DMS114 treated with DMSO at 0.1 percent for 48 hours (cell line): ENCODE results near the gene CUEDC1.
"Not testable (repeated sequence)": the region's sequence is repeated elsewhere in the genome, so short reads cannot be mapped to it uniquely, and the experiment has no call there.

Experiments
- DNase-seq: peaks from one replicate; lab custom pipeline; 2025; ENCODE audit not compliant: unreplicated experiment; lab: John Stamatoyannopoulos, UW

CUEDC1 gene

GRCh38 chr17:57940653-57941329 lies 14.4 kb downstream of the CUEDC1 start:
- DNase-seq, result no peak

DNA sequence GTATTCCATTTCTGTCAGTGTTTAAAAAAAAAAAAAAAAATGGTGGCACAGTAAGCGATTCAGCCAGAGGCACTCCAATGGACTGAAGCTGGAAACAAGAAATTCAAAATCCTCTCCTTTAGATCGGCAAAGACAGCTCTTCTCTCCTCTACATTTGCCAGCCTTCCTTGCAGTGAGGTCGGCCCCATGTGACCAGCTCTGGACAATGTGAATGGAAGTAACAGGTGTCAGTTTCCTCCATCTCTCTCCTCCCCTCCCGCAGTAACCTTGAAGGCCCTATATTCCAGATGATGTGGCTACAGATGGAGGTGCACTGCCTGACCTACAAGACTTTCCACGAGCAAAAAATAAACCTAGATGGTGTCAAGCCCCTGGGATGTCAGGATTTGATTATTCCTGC lies 15.0 kb downstream of the CUEDC1 start:
- DNase-seq, result no peak

DNA sequence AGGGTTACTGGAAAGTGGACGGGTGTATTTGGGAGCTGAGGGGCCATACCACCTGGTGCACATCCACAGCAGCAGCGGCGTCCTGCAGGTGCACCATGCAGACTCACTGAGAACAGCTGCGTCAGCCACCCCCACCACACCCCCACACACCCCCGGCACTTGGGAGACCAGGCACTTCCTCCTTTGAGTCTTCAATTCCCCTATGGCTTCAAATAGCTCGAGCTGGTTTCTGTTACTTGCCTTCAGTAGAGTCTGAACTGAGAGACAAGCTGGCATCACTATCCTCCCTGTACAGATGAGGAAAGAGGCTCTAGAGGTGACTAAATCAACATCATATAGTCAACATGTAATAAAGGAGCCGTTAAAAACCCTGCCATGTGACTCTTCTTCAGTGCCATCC lies 15.4 kb downstream of the CUEDC1 start:
- no peak for DNase-seq

- no peak for DNase-seq
Observed at GRCh38 chr17:57938061-57938502, 17.1 kb downstream of the CUEDC1 start.

DNA sequence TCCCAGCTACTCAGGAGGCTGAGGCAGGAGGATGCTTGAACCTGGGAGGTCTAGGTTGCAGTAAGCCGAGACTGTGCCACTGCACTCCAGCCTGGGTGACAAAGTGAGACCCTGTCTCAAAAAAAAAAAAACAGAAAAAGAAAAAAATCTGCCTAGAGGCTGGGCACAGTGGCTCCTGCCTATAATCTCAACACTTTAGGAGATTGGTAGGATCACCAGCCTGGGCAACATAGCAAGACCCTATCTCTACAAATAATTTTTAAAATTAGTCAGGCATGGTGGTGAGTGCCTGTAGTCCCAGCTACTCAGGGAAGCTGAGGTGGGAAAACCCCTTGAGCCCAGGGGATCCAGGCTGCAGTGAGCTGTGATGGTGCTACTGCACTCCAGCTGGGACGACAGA lies 17.7 kb downstream of the CUEDC1 start:
- no peak for DNase-seq

- DNase-seq, result no peak
Observed at GRCh38 chr17:57935833-57936807, 19.1 kb downstream of the CUEDC1 start.

- no peak for DNase-seq
Observed at GRCh38 chr17:57931488-57932137, 23.6 kb downstream of the CUEDC1 start.

DNA sequence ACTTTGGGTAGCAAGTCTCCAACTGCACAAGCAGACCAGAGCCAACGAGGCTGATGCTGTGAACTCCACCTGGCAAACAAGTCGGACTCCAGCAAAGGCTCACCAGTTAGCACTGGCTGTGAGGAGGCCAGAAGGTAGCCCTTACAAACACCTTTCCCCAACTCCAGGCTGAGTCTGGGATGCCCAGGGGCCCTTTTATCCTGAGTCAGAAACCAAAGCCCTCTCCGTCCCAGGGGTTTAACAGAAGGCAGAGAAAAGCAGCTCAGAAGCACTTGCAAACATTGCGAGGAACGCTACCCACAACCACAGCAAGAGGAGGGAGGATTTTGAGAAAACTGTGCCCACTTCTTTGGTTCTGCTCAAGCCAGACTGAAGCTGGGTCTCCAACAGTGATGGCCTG lies 25.0 kb downstream of the CUEDC1 start:
- DNase-seq, result no peak

DNA sequence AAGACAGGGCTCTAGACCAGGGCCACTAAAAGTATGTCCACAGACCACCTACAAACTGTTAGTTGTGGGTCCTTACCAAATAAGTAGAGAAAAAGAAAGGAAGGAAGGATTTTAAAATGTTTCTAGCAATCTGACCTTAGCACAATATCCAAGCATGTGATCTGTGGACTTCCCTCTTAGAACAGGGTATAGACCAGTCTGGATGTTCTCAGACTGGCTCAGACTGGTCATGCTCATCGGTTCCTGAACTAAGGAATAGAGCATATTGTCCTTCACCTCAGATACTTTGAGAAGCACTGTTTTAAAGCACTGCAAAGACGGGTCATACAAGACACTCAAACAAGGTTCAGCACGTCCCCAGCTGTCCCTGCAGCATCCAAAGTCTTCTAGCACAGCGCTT lies 25.8 kb downstream of the CUEDC1 start:
- no peak for DNase-seq

DNA sequence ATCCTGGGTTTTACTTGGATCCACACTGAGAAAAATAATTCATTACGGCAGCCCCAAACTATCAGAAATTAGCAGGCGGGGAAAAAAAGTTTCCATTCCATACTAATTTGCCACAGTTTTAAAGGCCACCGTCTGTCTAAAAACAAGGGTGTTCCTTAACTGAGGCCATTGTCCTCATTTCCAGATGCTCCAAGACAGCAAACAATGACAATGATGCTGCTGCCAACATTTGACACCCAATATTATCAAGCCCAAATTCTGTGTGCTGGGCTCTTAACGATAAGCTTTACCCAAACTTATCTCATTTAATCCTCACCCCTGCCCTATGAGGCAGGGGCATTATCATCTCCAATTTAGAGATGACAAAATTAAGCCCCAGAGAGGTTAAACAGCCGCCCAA lies 26.3 kb downstream of the CUEDC1 start:
- no peak for DNase-seq

GRCh38 chr17:57927048-57927723 lies 28.0 kb downstream of the CUEDC1 start:
- no peak for DNase-seq

DNA sequence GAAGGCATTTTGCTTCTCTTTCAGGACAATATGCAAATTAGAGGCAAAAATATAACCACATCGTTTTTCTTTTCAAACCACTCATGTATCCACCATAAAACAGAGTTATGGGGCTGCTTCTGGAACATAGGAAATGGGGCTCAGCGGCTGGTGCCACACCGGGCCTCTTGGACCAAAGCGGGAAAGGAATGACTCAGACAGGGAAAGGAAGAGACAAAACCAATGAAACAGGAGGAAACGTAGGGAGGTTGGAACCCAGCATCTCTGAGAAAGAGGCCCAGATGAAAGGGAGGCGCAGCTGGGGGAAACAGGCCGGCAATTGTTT lies 28.5 kb downstream of the CUEDC1 start:
- DNase-seq, result no peak

- DNase-seq, result no peak
Observed at GRCh38 chr17:57925361-57925990, 29.7 kb downstream of the CUEDC1 start.

- DNase-seq, result no peak
Observed at GRCh38 chr17:57924677-57925076, 30.5 kb downstream of the CUEDC1 start.

- DNase-seq, result no peak
Observed at GRCh38 chr17:57923182-57923872, 31.9 kb downstream of the CUEDC1 start.

DNA sequence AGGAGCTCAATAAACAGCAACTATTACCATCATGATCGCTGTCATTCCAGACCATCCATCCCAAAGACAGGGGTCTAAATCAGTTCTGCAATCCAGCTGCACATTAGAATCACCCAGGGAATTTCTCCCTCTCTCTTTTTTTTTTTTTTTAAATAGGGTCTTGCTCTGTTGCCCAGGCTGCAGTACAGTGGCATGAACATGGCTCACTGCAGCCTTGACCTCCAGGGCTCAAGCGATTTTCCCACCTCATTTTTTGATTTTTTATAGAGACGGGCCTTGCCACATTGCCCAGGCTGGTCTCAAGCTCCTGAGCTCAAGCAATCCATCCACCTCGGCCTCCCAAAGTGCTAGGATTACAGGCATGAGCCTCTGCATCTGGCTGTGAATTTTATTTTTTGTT lies 32.5 kb downstream of the CUEDC1 start:
- not testable (repeated sequence) for DNase-seq

GRCh38 chr17:57920916-57921703 lies 34.1 kb downstream of the CUEDC1 start:
- no peak for DNase-seq

DNA sequence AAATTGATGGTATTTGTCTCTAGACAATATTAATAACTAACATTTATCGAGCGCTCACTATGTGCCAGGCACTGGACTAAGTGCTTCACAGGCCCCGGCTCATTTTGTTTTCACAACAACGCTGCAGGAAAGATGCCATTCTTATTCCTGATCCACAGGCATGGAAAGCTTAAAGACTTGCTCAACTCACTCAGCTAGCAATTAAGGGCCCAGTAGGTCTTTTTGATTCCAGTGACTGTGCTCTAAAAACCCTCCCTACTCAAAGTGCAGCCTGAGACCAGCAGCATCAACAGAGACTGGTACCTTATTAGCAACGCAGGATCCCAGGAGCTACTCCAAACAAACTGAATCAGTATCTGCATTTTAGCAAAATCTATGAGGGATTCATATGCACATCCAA lies 35.3 kb downstream of the CUEDC1 start:
- no peak for DNase-seq
